Measurements from ENCODE around the gene HCFC1R1.
"Not testable (repeated sequence)": the region's sequence is repeated elsewhere in the genome, so short reads cannot be mapped to it uniquely, and the experiment has no call there.

Gene HCFC1R1

GRCh38 chr16:3057181-3058138, 33.7 kb upstream of the HCFC1R1 start:
- DNase-seq (ENCODE audit: low read depth), result no peak

GRCh38 chr16:3056336-3057180, 32.8 kb upstream of the HCFC1R1 start:
- DNase-seq (ENCODE audit: low read depth), result no peak

GRCh38 chr16:3055734-3056115, 32.0 kb upstream of the HCFC1R1 start:
- DNase-seq (ENCODE audit: low read depth), result not testable (repeated sequence)

- DNase-seq (ENCODE audit: low read depth), result no peak
These were observed 31.4 kb upstream of the HCFC1R1 start for GRCh38 chr16:3054965-3055733.

GRCh38 chr16:3053330-3053710, 29.6 kb upstream of the HCFC1R1 start:
- DNase-seq (ENCODE audit: low read depth), result not testable (repeated sequence)

GRCh38 chr16:3052571-3053329, 29.0 kb upstream of the HCFC1R1 start:
- not testable (repeated sequence) for DNase-seq (ENCODE audit: low read depth)

GRCh38 chr16:3051494-3051893, 27.8 kb upstream of the HCFC1R1 start:
- no peak for DNase-seq (ENCODE audit: low read depth)

GRCh38 chr16:3051009-3051408, 27.3 kb upstream of the HCFC1R1 start:
- no peak for DNase-seq (ENCODE audit: low read depth)

- no peak for DNase-seq (ENCODE audit: low read depth)
These were observed 26.7 kb upstream of the HCFC1R1 start for GRCh38 chr16:3050487-3050886.

GRCh38 chr16:3049921-3050481, 26.3 kb upstream of the HCFC1R1 start:
- no peak for DNase-seq (ENCODE audit: low read depth)

GRCh38 chr16:3047387-3047720, 23.6 kb upstream of the HCFC1R1 start:
- DNase-seq (ENCODE audit: low read depth), result no peak

GRCh38 chr16:3046641-3047386, 23.1 kb upstream of the HCFC1R1 start:
- DNase-seq (ENCODE audit: low read depth), result no peak

GRCh38 chr16:3045758-3046640, 22.3 kb upstream of the HCFC1R1 start, which contains the start of gene MMP25:
TSS of gene MMP25 (plus strand) at chr16:3046561. CDS start at chr16:3046918, 357 bp downstream.
- no peak for DNase-seq (ENCODE audit: low read depth)

- DNase-seq (ENCODE audit: low read depth), result no peak
These were observed 21.0 kb upstream of the HCFC1R1 start for GRCh38 chr16:3044708-3045107.

GRCh38 chr16:3042376-3042775, 18.6 kb upstream of the HCFC1R1 start:
- no peak for DNase-seq (ENCODE audit: low read depth)

- no peak for DNase-seq (ENCODE audit: low read depth)
These were observed 15.2 kb upstream of the HCFC1R1 start for GRCh38 chr16:3038896-3039295.

- DNase-seq (ENCODE audit: low read depth), result no peak
These were observed 14.5 kb upstream of the HCFC1R1 start for GRCh38 chr16:3038256-3038655.

- no peak for DNase-seq (ENCODE audit: low read depth)
These were observed 13.1 kb upstream of the HCFC1R1 start, which contains the start of gene BICDL2 for GRCh38 chr16:3036726-3037315. TSS of gene BICDL2 (minus strand) at chr16:3036944. CDS start at chr16:3035496, 1,448 bp downstream.
